ENCODE results near the gene ZNF527.
"Not testable (repeated sequence)": the region's sequence is repeated elsewhere in the genome, so short reads cannot be mapped to it uniquely, and the experiment has no call there.

Gene ZNF527

GRCh38 chr19:37391399-37391798, 20.5 kb downstream of the ZNF527 start:
- DNase-seq (ENCODE audit: low spot score in 2 of 2); H3K4me3 ChIP-seq; H3K27me3 ChIP-seq (ENCODE audit: low read depth); H3K4me1 ChIP-seq; in situ Hi-C loops (cut with MboI; ENCODE audit: low sequenced_read_pairs): not testable (repeated sequence)
- Histone ChIP-seq H3K9me3 (peaks cover 31% of the 10 kb centered on the region), H3K36me3 (replicated peaks) (peaks cover 24% of the 10 kb centered on the region)

DNA sequence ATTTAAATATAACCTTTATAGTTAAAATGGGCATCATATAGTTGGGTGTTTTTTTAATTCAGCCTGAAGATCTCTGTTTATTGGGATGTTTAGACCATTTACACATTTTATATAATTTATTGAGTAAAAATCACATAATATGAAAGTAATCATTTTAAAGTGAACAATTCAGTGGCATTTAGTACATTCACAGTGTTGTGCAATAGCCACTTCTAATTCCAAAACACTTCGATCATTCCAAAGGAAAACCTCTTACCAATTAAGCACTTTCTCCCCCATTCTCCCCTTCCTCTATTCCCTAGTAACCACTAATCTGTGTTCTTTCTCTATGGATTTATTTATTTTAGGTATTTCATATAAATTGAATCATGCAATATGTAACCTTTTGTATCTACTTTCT, 30.2 kb downstream of the ZNF527 start:
- no peak overlapping the region for H3K4me3 ChIP-seq
- no peaks in the 10 kb centered on the region for H3K9me3 ChIP-seq
- in situ Hi-C loops (cut with MboI; ENCODE audit: low sequenced_read_pairs): no loop called here
- H3K36me3 ChIP-seq (replicated peaks): no peaks in the 10 kb centered on the region
- no peaks in the 10 kb centered on the region for H3K4me1 ChIP-seq
- no peak for DNase-seq (ENCODE audit: low spot score in 2 of 2)
- no peaks in the 10 kb centered on the region for H3K27me3 ChIP-seq (ENCODE audit: low read depth)

GRCh38 chr19:37403403-37403802, 32.5 kb downstream of the ZNF527 start:
- in situ Hi-C loops (cut with MboI; ENCODE audit: low sequenced_read_pairs): no loop called here
- H3K4me3 ChIP-seq: no peak overlapping the region
- DNase-seq (ENCODE audit: low spot score in 2 of 2): no peak
- no peaks in the 10 kb centered on the region for H3K36me3 ChIP-seq (replicated peaks)
- no peaks in the 10 kb centered on the region for H3K27me3 ChIP-seq (ENCODE audit: low read depth)
- no peaks in the 10 kb centered on the region for H3K4me1 ChIP-seq
- no peaks in the 10 kb centered on the region; the same call in 1 of the 2 replicates for H3K9me3 ChIP-seq

- H3K27me3 ChIP-seq (ENCODE audit: low read depth); H3K4me3 ChIP-seq; H3K4me1 ChIP-seq; DNase-seq (ENCODE audit: low spot score in 2 of 2); H3K9me3 ChIP-seq; H3K36me3 ChIP-seq (replicated peaks); in situ Hi-C loops (cut with MboI; ENCODE audit: low sequenced_read_pairs): not testable (repeated sequence)
Observed at GRCh38 chr19:37406140-37406846, 35.4 kb downstream of the ZNF527 start.

DNA sequence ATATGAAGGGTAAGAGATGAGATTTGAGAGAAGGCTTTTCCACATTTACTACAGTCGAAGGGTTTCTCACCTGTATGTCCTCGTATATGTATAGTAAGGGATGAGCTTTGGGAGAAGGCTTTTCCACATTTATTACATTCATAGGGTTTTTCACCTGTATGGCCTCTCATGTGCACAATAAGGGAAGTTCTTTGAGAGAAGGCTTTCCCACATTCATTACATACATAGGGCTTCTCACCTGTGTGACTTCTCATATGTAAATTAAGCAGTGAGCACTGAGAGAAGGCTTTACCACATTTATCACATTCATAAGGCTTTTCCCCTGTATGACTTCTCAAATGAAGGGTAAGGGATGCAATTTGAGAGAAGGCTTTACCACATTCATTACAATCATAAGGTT, 41.8 kb downstream of the ZNF527 start:
- no peaks in the 10 kb centered on the region for H3K27me3 ChIP-seq (ENCODE audit: low read depth)
- H3K4me3 ChIP-seq: no peak overlapping the region
- H3K9me3 ChIP-seq: peaks cover 7% of the 10 kb centered on the region
- DNase-seq (ENCODE audit: low spot score in 2 of 2): no peak
- in situ Hi-C loops (cut with MboI; ENCODE audit: low sequenced_read_pairs): no loop called here
- no peaks in the 10 kb centered on the region; the same call in 1 of the 2 replicates for H3K36me3 ChIP-seq (replicated peaks)
- H3K4me1 ChIP-seq: no peaks in the 10 kb centered on the region

DNA sequence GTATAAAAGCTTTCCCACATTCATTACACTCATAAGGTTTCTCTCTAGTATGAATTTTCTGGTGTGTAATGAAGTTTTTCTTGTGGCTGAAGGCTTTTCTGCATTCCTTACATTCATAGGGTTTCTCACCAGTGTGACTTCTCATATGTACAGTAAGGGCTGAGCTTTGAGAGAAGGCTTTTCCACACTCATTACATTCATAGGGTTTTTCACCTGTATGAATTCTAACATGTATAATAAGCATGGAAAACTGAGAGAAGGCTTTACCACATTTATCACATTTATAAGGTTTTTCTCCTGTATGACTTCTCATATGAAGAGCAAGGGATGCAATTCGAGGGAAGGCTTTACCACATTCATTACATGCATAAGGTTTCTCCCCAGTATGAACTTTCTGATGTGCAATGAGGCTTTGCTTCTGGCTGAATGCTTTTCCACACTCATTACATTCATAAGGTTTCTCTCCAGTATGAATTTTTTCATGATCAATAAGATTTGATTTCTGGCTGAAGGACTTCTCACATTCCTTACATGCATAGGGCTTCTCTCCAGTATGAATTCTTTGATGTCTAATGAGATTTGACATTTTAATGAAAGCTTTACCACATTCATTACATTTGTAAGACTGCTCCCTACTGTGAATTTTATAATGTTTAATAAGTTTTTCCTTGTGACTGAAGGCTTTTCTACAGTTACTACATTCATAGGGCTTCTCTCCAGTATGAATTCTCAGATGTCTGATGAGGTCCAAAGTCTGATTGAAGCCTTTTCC, 42.6 kb downstream of the ZNF527 start:
- H3K27me3 ChIP-seq (ENCODE audit: low read depth): no peaks in the 10 kb centered on the region
- no peak overlapping the region for H3K4me3 ChIP-seq
- H3K4me1 ChIP-seq: no peaks in the 10 kb centered on the region
- DNase-seq (ENCODE audit: low spot score in 2 of 2): no peak
- H3K9me3 ChIP-seq: peaks cover 7% of the 10 kb centered on the region
- in situ Hi-C loops (cut with MboI; ENCODE audit: low sequenced_read_pairs): no loop called here
- no peaks in the 10 kb centered on the region; the same call in 1 of the 2 replicates for H3K36me3 ChIP-seq (replicated peaks)

All from HAP-1 (cell line).